Right hindlimb (tissue), 1 donor: ENCODE measurements around the gene ABCE1.

ENCODE experiments used
- DNase-seq: peaks from one replicate; pipeline ENCODE4 v3.0.0-alpha.2; 2018

ABCE1 gene

DNA sequence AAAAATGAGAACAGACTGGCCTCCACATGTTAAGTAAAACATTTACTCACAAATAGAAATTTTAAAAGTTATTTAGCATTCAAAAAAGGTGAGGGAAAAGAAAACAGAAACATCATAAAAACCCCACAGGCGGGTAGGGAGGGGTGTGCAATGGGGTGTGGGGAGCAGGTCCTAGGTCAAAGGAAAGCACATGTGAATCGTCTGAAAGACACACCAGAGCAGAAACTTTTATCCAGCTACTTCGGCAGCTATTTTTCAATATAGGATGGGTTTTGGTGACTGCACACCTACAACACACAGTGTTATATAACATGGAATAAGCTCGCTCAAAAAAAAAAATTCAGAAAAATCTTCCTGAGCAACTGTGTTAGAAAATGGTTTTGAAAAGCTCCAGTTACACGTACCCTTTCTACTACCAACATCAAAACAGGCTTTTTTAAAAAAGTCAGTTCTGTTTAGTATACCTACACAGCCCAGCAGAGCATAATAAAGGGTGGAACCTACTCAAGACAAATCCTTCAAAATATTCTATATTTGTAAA lies 80.7 kb downstream of the ABCE1 start:
- DNase-seq, result no peak
